Stimulated activated CD8-positive, alpha-beta memory T cell treated with anti-CD3 and anti-CD28 coated beads, Interleukin-12 subunit alpha, Interleukin-12 subunit beta, amount 100 ng/mL, for 4 hours (primary cell): ENCODE results near the gene ESR1.

Experiments used
- DNase-seq: peaks from one replicate; pipeline ENCODE4 v3.0.0-alpha.2; 2020; ENCODE audit warnings: low read depth

The ESR1 gene

GRCh38 chr6:152176268-152176667 lies 368.8 kb downstream of the ESR1 start:
- DNase-seq: no peak
